Activated CD4-positive, alpha-beta T cell treated with anti-CD3 and anti-CD28 coated beads for 4 hours (primary cell): ENCODE results near the gene PLVAP.
A peak's percentile ranks its signal among the peaks of the same experiment; 100 is the strongest.

Experiments used
- DNase-seq, 2 donors: peaks; one replicate each; pipeline ENCODE4 v3.0.0-alpha.2; 2020

PLVAP gene, protein sequence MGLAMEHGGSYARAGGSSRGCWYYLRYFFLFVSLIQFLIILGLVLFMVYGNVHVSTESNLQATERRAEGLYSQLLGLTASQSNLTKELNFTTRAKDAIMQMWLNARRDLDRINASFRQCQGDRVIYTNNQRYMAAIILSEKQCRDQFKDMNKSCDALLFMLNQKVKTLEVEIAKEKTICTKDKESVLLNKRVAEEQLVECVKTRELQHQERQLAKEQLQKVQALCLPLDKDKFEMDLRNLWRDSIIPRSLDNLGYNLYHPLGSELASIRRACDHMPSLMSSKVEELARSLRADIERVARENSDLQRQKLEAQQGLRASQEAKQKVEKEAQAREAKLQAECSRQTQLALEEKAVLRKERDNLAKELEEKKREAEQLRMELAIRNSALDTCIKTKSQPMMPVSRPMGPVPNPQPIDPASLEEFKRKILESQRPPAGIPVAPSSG

DNA sequence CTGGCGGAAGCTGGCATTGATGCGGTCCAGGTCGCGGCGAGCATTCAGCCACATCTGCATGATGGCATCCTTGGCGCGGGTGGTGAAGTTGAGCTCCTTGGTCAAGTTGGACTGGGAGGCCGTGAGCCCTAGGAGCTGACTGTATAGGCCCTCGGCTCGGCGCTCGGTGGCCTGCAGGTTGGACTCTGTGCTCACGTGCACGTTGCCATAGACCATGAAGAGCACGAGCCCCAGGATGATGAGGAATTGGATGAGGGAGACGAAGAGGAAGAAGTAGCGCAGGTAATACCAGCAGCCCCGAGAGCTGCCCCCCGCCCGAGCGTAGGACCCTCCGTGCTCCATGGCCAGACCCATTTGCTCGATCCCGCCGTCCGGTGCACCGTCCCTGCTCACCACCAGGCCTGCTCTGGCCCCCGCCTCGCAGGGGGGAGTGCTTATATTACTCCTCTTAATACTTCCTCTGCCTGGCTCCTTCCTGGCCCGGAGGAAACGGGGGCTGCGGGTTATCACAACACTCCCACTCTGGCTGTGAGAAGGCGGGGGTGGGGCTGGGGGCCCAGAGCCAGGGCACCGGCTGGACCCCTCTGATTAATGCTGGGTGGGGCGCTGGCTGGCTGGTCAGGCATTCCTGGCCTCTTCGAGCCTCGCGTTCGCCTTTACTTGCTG is at the start of gene PLVAP:
Gene PLVAP, minus strand, starts transcription at position 408 of the 666 bp plus-strand sequence. Its CDS starts 54 bp downstream, at position 354.
- no peak for DNase-seq

DNA sequence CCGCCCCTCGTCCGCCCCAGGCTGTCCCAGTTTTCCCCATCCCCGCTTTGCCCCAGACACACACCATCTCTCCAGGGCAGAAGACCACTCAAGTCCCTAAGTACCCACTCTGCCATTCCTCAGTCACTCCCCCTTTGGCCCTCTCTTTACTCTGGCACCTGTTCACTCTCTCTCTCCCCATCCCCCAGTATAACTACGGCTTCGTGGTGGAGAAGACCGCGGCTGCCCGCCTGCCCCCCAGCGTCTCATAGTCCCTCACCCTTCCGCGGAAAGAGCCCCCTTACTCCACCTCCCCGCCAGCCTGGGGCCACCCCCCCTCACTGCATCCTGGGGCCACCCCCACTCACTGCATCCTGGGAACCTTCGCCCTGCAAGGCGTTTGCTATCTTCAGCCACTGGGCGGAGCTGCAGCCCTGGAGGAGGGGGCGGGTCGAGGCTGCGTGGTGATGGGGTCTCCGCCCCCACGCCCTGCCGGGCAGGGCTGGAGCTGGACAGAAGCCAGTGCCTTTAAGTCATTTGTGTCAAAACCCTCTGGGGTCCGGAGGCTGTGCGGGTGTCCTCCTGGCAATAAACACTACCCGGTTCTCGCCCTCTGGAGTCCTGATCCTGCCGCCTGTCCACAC is 47.7 kb upstream of the PLVAP start:
- no peak for DNase-seq

DNA sequence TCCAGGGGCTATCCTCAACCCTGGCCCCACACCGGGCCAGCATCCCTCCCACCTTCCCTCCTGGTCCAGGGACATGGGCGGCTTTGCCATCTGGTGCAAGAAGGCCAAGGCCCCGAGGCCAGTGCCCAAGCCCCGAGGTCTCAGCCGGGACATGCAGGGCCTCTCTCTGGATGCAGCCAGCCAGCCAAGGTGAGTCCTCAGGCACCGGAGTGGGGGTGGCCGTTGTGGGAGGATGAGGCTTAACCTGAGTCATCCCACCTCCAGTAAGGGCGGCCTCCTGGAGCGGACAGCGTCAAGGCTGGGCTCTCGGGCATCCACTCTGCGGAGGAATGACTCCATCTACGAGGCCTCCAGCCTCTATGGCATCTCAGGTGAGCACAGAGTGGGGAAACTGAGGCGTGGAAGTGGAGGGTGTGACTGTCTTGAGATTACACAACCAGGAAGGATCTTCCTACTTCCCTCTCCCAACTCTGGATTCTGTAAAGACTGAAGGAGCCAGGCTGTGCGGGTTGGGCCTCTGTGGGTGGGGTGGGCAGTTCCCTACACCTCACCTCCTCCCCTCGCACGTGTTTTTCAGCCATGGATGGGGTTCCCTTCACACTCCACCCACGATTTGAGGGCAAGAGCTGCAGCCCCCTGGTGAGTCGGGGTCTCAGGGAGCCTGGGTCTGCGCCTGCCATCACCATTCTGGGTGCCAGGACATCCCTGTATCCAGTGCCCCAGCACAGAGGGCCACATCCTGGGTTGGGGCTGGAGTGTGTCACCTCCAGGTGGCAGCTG is 46.5 kb upstream of the PLVAP start:
- no peak for DNase-seq

DNA sequence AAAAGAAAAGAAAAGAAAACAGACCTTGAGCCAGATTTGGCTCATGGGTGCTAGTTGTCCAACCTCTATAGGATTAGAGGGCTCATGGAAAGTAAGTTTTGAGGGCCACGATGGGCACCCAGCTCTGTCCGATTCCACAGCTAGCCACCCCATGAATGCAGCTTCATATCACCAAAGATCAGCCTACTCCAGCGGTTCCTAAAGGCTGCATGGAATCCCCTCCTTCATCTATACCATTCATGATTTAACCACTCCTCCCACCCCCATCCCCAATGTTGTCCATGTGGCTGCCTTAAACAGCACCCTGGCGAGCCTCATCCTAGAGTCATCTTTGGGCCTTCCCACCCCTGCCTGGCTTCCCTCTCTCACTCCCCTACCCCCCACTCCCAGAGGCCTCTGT is 44.8 kb upstream of the PLVAP start:
- no peak for DNase-seq

DNA sequence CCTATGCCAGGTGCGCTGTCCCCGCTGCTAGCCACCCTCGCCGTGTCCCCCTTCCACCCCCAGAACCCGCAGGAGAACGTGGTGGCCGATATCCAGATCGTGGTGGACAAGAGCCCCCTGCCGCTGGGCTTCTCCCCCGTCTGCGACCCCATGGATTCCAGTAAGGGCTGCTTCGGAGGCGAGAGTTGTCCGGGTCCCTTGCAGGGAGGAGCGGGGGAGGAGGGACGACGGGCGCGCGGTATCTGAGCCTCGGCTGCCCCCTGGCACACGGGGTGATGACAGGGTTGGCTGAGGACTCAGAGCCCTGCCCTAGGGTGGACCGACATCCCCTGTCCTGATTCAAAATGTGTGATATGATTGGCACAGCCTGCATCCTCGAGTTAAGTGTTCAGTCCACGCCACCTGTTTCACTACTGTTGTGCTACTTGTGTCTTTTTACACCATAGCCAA is 43.4 kb upstream of the PLVAP start:
- peak; percentile 18 to 20 for DNase-seq

DNA sequence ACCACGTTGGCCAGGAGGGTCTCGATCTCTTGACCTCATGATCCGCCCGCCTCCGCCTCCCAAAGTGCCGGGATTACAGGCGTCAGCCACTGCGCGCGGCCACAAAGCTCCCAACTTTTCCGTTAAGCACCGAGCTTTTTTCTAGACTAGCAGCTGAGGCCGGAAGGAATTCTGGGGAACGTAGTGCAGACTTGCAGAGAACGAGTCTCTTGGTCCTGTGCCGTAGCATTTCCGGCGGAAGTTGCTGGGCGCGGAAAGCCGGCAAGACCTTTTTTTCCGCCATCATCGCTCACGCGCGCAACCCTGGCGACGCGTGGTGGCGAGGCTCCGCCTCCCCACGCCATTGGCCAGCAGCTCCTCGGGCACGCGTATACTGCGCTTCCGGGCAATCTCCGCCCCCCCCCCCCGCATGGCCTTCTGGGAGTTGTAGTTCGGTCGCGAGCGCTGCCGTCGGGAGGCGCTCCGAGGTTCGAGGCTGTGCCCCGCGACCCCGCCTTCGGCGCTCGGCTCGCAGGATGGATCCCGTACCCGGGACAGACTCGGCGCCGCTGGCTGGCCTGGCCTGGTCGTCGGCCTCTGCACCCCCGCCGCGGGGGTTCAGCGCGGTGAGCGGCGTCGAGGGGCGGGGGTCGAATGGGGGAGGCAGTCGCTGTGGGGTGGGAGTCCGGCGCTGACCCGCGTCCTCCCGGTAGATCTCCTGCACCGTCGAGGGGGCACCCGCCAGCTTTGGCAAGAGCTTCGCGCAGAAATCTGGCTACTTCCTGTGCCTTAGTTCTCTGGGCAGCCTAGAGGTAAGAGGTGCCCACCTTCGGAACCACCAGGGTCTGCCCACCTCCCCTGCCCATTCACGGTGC is 42.7 kb upstream of the PLVAP start, which contains the start of gene MVB12A:
Gene MVB12A, plus strand, starts transcription at position 427 of the 854 bp plus-strand sequence. Its CDS starts 89 bp downstream, at position 516.
- DNase-seq, result peak; percentile 93 to 94

DNA sequence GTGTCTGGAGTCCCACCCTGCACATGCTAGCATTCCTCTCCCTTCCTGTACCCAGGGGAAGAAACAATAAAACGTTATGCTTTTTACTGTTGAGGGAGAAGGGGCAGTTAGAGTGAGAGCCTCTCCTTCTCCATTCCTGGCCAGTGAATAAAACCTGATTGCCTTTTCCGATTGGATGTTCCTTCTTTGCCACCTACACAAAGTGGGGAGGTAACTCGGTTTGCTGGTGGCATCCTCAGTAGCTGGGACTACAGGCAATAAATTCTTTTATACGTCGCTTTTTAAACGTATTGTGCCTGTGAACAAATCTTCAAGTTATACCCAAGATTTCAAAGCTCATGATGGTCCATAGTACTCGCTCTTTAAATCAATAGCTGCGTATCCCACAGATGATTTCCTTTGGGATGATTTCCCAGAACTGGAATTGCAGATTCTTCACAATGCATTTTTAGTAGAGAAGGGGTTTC is 42.0 kb upstream of the PLVAP start:
- no peak for DNase-seq

DNA sequence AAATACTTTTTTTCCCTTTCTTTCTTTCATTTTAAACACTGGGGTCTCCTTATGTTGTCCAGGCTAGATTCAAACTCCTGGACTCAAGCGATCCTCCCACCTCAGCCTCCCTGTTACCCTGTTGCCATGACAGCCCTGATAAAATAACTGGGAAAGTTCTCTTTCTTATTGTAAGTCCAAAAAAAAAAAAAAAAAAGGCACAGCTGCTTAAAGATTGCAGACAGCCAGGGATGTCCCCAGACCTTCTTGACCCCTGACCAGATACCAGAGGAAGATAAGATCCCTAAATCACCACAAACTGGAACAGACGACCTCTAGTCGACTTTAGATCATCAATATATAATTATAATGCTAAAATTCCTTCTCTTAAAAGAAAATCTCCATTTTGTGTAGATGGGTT is 41.6 kb upstream of the PLVAP start:
- DNase-seq, result no peak

DNA sequence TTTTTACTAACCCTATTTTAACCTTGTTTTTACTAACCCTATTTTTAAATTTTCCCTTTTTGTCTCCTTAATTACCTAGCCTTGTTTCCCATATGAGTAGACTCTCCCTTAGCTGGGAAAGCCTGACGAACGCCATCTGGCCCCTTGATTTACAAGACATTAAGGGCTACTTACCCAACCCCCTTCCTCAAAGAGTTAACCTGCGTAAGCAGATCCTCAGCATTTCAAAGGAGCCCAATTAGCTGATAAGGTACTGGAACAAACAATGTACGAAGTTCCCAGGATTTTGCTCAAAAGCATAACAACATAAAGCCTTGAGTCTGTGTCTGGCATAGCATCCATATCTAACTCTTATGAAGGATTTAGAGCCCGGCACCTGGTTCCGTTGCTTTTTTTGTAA is 38.0 kb upstream of the PLVAP start:
- no peak for DNase-seq

DNA sequence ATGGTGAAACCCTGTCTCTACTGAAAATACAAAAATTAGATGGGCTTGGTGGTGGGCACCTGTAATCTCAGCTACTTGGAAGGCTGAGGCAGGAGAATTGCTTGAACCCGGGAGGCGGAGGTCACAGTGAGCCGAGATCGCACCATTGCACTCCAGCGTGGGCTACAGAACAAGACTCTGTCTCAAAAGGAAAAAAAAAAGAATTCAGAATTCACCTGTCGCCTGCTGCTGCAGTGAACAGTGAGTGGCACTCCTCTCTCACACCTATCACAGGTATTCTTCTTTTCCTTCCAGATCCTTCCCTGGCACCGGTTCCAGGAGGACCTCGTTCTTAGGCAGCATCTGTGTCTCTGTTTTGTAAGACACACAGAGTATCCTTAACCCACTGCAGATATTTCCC is 37.0 kb upstream of the PLVAP start:
- no peak for DNase-seq

DNA sequence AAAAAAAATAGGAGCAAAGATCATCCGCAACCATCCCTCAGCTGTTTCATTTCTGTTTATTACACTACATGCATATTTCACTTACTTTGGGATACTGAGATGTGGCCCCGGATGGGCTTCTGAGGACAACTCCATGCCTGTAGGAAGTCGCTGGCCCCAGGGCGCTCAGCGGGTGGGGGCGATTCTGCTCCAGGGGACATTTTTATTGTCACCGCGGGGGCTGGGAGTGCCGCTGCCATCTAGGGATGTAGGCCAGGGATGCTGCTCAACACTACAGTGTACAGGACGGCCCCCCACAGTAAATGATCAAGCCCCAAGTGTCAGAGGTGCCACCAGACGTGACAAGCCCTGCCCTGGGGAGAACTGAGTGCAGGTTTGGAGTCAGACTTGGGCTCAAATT is 34.7 kb upstream of the PLVAP start:
- no peak for DNase-seq

DNA sequence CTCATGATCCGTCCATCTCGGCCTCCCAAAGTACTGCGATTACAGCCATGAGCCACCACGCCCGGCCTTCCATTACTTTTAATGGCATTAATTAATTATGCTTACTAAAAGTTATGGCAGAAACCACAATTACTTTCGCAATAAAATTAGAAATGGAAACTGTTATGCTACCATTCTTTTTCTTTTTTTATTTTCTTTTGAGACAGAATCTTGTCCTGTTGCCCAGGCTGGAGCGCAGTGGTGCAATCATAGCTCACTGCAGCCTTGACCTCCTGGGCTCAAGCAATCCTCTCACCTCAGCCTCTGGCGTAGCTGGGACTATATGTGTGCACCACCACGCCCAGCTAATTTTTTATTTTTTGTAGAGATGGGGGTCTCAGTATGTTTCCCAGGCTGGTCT is 32.8 kb upstream of the PLVAP start:
- DNase-seq, result no peak

DNA sequence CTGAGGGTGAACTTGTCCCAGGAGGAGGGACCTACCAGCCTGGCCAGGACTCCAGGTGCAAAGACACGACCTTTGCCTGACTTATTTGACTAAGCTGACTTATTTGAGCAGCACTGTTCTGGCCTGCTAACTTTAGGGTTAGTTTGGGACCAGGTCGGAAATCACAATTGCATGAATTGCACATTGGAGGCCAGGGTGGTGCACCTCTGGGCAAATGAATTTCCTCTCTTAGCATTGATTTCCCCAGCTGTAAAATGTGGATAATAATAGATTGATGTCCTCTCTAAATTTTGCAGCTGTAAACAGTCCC is 29.7 kb upstream of the PLVAP start:
- DNase-seq, result no peak

DNA sequence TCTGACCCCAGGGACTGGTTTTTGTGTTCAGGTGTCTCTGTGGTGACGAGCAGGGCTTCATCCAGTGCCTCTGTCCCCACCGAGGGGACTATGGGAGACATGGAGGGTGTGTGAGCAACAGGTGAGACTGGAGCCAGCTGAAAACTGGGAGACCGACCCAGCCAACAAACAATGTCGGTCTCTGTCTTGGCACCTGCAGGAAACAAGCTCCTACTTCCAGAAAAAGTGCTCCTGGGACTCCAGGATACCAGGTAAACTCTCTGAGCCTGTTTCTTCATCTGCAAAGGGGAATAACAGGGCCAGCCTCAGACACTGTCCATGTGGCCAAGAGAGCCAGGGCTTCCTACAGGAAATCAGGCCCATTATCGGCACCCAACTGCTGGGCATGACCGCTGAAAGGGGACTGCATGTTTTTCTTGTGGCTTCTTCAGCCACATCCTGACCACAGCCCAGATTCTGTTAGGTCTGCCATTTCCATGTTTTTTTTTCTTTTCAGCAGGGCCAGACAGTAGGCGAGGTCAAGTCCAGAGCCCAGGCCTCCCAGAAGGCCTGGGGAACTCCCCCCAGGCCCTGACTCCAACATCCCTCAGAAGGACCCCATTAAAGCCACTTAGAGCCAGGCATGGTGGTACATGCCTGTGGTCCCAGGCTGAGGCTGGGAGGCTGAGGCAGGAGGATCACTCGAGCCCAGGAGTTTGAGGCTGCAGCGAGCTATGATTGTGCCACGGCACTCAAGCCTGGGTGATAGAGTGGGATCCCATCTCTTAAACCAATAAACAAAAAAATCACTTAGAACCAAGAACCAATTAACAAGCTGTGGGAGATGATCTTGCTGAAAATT is 29.1 kb upstream of the PLVAP start:
- no peak for DNase-seq

DNA sequence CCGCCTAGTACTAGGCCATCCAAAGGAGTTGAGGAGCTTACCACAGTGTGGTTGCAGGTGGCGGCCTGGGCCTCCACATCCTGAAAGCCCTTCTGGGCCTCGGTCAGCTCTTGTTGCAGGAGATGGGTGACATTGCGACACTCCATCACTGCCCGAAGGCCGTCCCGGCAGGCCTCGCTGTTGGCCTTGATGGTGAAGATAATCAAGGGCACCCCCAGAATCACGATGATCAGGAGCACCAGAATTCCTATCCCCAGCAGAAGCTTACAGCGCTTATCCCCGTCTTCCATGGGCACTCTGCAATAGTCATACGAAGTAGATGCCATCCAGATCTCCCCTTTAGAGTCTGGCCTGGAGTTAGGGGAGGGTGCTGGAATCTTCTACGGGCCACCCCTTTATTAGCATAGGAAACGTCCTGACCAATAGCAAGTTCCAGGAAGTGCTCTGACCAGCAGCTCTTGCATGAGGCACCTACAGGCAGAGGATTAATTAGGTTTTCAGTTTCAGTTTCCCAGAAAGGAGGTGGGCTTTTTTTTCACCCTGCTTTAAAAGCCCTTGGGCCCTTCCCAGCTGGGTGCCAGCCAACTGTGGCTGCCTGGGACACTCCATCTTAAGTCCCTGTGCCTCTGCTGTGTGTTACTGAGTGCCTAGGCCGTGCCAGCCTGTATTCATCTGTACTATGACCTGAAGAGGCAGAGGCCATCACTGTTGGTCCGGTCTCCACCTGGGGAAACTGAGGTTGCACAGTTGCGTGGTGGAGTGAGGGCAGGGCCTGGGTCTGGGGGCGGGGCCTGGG is 28.3 kb upstream of the PLVAP start, which contains the start of gene BST2:
Gene BST2, minus strand, starts transcription at position 381 of the 796 bp plus-strand sequence. Its CDS starts 55 bp downstream, at position 326.
- peak; percentile 25 to 57 for DNase-seq

DNA sequence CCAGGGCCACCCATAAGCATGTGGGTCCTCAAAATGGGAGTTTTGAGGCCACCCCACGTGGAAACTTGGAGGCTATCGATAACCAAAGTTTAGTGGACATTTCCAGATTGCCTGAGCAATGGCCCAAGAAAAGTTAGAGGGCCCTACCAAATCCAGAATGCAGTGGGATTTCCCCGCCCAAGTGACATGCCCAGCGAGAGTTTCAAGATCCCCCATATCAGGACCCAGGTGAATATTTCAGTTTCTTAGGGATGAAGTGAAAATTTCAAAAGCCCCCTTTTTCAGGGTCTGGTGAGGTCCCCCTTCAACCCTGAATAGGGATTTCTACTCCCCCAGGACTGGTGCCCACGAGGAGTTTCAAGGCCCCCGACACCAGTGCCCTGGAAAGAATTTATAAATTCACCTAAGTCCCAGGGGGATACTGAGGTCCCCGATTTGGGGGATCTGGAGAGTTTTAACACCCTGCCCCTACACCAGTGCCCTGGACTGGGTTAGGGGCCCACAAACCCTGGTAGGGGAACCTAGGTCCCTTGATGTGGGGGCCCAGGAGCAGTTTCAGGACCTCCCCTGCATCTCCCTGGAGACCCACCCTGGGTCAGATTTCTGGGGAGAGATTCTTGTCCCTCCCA is 27.6 kb upstream of the PLVAP start:
- DNase-seq, result no peak

DNA sequence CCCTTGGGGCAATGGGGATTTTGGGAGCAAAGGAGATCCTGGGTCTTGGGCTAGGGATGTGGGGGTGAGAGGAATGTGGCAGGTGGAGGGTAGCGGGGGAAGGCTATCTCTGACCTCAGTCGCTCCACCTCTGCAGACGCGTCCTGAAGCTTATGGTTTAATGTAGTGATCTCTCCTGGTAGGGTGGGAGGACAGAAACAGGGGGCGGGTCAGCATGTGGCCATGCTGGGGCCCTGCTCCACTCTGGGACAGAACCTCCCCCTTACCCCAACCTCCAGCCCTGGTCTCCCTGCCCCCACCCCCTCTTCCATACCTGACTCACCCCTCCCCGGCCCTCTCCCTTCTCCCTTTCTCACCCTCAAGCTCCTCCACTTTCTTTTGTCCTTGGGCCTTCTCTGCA is 26.9 kb upstream of the PLVAP start:
- DNase-seq, result no peak

DNA sequence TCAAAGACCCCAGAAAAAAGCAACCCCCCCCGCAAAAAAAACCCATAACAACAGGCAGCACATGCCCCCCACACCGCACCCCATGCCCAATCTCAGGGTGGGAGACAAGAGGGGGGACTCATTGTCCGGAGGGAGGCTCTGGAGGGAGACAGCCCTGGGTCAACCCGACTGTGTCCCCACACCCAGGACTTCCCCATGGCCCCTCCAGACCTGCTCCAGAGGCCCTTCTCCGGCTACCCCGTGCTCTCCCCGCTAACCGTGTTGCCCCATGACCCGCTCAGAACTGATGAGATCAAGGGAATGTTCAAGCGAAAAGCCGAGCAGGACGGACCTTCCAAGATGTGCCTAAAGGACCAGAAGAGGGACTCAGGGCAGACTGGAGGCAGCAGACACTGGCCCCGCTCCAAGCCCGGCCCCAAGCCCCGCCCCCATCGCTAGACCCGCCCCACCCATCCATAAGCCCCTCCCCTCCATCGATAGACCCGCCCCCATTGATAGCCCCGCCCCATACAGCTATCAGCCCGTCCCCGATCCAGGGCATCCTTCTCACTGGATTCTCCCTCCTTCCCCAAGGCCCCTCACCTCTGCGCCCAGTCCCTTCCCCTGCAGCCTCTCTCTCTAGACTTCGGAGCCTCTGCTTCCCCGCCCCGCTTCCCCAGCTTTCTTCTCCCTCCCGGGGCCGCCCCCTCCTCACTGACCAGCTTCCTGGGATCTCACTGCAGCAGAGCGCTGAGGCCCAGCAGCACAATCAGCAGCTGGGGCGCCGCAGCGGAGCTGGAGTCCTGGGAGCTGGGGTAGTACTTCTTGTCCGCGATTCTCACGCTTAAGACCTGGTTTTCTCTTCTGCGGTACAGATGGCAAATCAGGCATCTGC is 26.1 kb upstream of the PLVAP start:
- DNase-seq, result peak; percentile 26 to 51
